HepG2 (cell line): Measurements from ENCODE around the gene TMC4. TPM values are rescaled to one million over a fixed set of nuclear protein-coding genes. Genes with fewer than 3 reads are reported as not detected.
A peak's percentile ranks its signal among the peaks of the same experiment; 100 is the strongest.

Experiments
- AGO2 ChIP-seq: fragments of 200-400 bp; formaldehyde crosslinking; optimal IDR thresholded peaks from 2 replicates; pipeline ENCODE3; 2017; ENCODE audit warnings: mild to moderate bottlenecking, low read depth, low read length, moderate library complexity
- BCL6 ChIP-seq: IDR thresholded peaks from 2 replicates; pipeline ENCODE4 v1.6.1; 2016; ENCODE audit warnings: missing genetic modification reagents, missing compliant biosample characterization
- BORCS8-MEF2B ChIP-seq: sonication (generic); formaldehyde crosslinking; IDR thresholded peaks from 2 replicates; pipeline ENCODE4 v1.8.0; 2022; ENCODE audit warnings: mild to moderate bottlenecking, missing genetic modification reagents
- BRCA1 ChIP-seq: sonication (generic); formaldehyde crosslinking; IDR thresholded peaks from 2 replicates; pipeline ENCODE4 v1.4.0; 2020; ENCODE audit warnings: missing genetic modification reagents
- E2F1 ChIP-seq: sonication (generic); formaldehyde crosslinking; IDR thresholded peaks from 2 replicates; pipeline ENCODE4 v1.5.0; 2020; ENCODE audit warnings: missing genetic modification reagents
- GABPA ChIP-seq, 2 experiments: IDR thresholded peaks; 2 replicates each; pipeline ENCODE4 v1.6.1; 2011 to 2016; ENCODE audit warnings: low read depth in 2 of 2, low read length in 1 of 2, missing biosample characterization in 1 of 2, missing genetic modification characterization in 1 of 2
- HMGXB4 ChIP-seq, 2 experiments: sonication (generic) in 1 of 2; formaldehyde crosslinking in 1 of 2; IDR thresholded peaks; 2 replicates each; pipeline versions ENCODE4 v1.4.0 to v1.6.1; 2018 to 2020; ENCODE audit warnings: missing genetic modification reagents in 2 of 2, borderline replicate concordance in 1 of 2, low read depth in 1 of 2, mild to moderate bottlenecking in 1 of 2, missing biosample characterization in 1 of 2
- HNRNPK ChIP-seq: fragments of 200-400 bp; formaldehyde crosslinking; IDR thresholded peaks from 2 replicates; pipeline ENCODE4 v1.6.1; 2018; ENCODE audit warnings: low read length, low read depth, moderate library complexity, mild to moderate bottlenecking; ENCODE audit not compliant: poor library complexity, severe bottlenecking
- KMT2A ChIP-seq: sonication (generic); formaldehyde crosslinking; IDR thresholded peaks from 2 replicates; pipeline ENCODE4 v1.4.0; 2020; ENCODE audit warnings: missing genetic modification reagents
- MAFG ChIP-seq: sonication (generic); formaldehyde crosslinking; IDR thresholded peaks from 2 replicates; pipeline ENCODE4 v1.5.1; 2020; ENCODE audit warnings: mild to moderate bottlenecking, missing genetic modification reagents
- PBX2 ChIP-seq: IDR thresholded peaks from 2 replicates; pipeline ENCODE4 v1.6.1; 2016; ENCODE audit warnings: control low read depth
- PCBP1 ChIP-seq: fragments of 200-400 bp; formaldehyde crosslinking; IDR thresholded peaks from 2 replicates; pipeline ENCODE4 v1.6.1; 2017; ENCODE audit warnings: mild to moderate bottlenecking, low read depth, low read length, borderline replicate concordance
- RORA ChIP-seq: sonication (generic); formaldehyde crosslinking; IDR thresholded peaks from 2 replicates; pipeline ENCODE4 v1.5.0; 2020; ENCODE audit warnings: mild to moderate bottlenecking, missing genetic modification reagents, moderate library complexity
- SAP130 ChIP-seq: IDR thresholded peaks from 2 replicates; pipeline ENCODE4 v1.6.1; 2016; ENCODE audit warnings: low read depth
- SATB2 ChIP-seq: sonication (generic); formaldehyde crosslinking; IDR thresholded peaks from 2 replicates; pipeline ENCODE4 v1.5.0; 2020; ENCODE audit warnings: missing genetic modification reagents
- SMAD3 ChIP-seq: sonication (generic); formaldehyde crosslinking; IDR thresholded peaks from 2 replicates; pipeline ENCODE4 v1.4.0; 2020; ENCODE audit warnings: missing genetic modification reagents
- SNAPC2 ChIP-seq: sonication (generic); formaldehyde crosslinking; IDR thresholded peaks from 2 replicates; pipeline ENCODE4 v1.8.1; 2022; ENCODE audit warnings: mild to moderate bottlenecking, missing genetic modification reagents
- YY1 ChIP-seq: IDR thresholded peaks from 2 replicates; pipeline ENCODE4 v1.6.1; 2011; ENCODE audit warnings: low read length, low read depth, moderate library complexity, mild to moderate bottlenecking; ENCODE audit not compliant: insufficient read depth, insufficient replicate concordance
- ZBTB7A ChIP-seq: sonication (generic); formaldehyde crosslinking; IDR thresholded peaks from 2 replicates; pipeline ENCODE4 v1.8.0; 2022; ENCODE audit warnings: mild to moderate bottlenecking, missing genetic modification reagents
- ZFX ChIP-seq: sonication (generic); formaldehyde crosslinking; IDR thresholded peaks from 2 replicates; pipeline ENCODE4 v1.4.0; 2020; ENCODE audit warnings: mild to moderate bottlenecking, low read depth, missing genetic modification reagents, moderate library complexity
- ZNF280D ChIP-seq: sonication (generic); formaldehyde crosslinking; IDR thresholded peaks from 2 replicates; pipeline ENCODE4 v1.5.1; 2020; ENCODE audit warnings: mild to moderate bottlenecking, missing genetic modification reagents
- ZNF329 ChIP-seq: sonication (generic); formaldehyde crosslinking; IDR thresholded peaks from 2 replicates; pipeline ENCODE4 v1.9.0; 2021; ENCODE audit warnings: low read depth, mild to moderate bottlenecking, missing genetic modification reagents
- ZNF343 ChIP-seq: sonication (generic); formaldehyde crosslinking; IDR thresholded peaks from 2 replicates; pipeline ENCODE4 v1.4.0; 2020; ENCODE audit warnings: mild to moderate bottlenecking, missing genetic modification reagents
- polyA plus RNA-seq, 8 experiments: library from polyadenylated mRNA; depleted of rRNA in 3 of 8; stranded (reverse) in 7 of 8; unstranded in 1 of 8; fragments of >200 nt; fragmentation: Illumina TruSeq in 4 of 8; extraction: Trizol in 4 of 8; gene quantifications; 2 replicates each; pipeline versions ENCODE4 v1.2.1 to v1.2.3, GENCODE V29; 2011 to 2016; ENCODE audit warnings: low read depth in 4 of 8, missing spikeins in 1 of 8, mixed read lengths in 1 of 8; ENCODE audit not compliant: insufficient read depth in 1 of 8
- total RNA-seq, 5 experiments: library from RNA; depleted of rRNA; stranded (reverse); fragments of >200 nt; fragmentation: Illumina TruSeq; extraction: Trizol; gene quantifications; 2 replicates each; pipeline ENCODE4 v1.2.3, GENCODE V29; 2016; ENCODE audit warnings: low read depth in 1 of 5

TMC4 gene
- total and polyA plus RNA-seq, 2 of the 13 experiments (the other 11 are each of a cell fraction or from before 2014, with no cell fraction given) = 0.13 to 0.24 TPM

GRCh38 chr19:54136864-54137698 is 35.9 kb downstream of the TMC4 start (continued):
- TF ChIP-seq PBX2 (CRISPR knock-in tag) (peak; percentile 94), MAFG (CRISPR knock-in tag) (no peak), RORA (CRISPR knock-in tag) (no peak), ZBTB7A (no peak), BRCA1 (no peak), PCBP1 (no peak), SMAD3 (CRISPR knock-in tag) (0 out of 2 replicates have a peak, but pooled peaks have one; percentile 49), ZNF343 (0 out of 2 replicates have a peak, but pooled peaks have one; percentile 52), YY1 (no peak), AGO2 (no peak), ZNF329 (CRISPR knock-in tag) (no peak), BCL6 (CRISPR knock-in tag) (no peak), HNRNPK (no peak), ZNF280D (no peak), E2F1 (CRISPR knock-in tag) (peak; percentile 68), SATB2 (CRISPR knock-in tag) (no peak), ZFX (no peak), GABPA (IDR thresholded peaks at IDR 0.05; ENCODE audit: low read depth, low read length) (peak; percentile 20; the same call in 1 of the 2 replicates), GABPA (CRISPR knock-in tag; IDR thresholded peaks at IDR 0.05; ENCODE audit: low read depth) (peak; percentile 65; the same call in 1 of the 2 replicates), SAP130 (CRISPR knock-in tag) (peak; percentile 84), SNAPC2 (CRISPR knock-in tag) (no peak), BORCS8-MEF2B (CRISPR knock-in tag) (no peak), HMGXB4 (CRISPR knock-in tag; IDR thresholded peaks at IDR 0.05; ENCODE audit: borderline replicate concordance in 1 of 2, low read depth in 1 of 2) (no peak), KMT2A (CRISPR knock-in tag) (no peak)
